ENCODE data around the gene DDX39A.
"Not testable (repeated sequence)": the region's sequence is repeated elsewhere in the genome, so short reads cannot be mapped to it uniquely, and the experiment has no call there.

Gene DDX39A

GRCh38 chr19:14393329-14393728, 25.8 kb downstream of the DDX39A start:
- no peak for ATAC-seq
- H3K36me3 Mint-ChIP-seq (ENCODE audit: low read depth): peaks cover 61% of the 10 kb centered on the region

GRCh38 chr19:14391156-14391821, 27.9 kb downstream of the DDX39A start:
- Mint-ChIP-seq H3K4me3 (no peak overlapping the region), H3K36me3 (ENCODE audit: low read depth) (peaks cover 48% of the 10 kb centered on the region), H3K4me1 (peaks cover 41% of the 10 kb centered on the region), H3K27me3 (no peaks in the 10 kb centered on the region), H3K9me3 (no peaks in the 10 kb centered on the region), H3K27ac (peak overlapping the region; percentile 70)
- ATAC-seq (no peak), DNase-seq (no peak)

More at GRCh38 chr19:14393329-14393728, 25.8 kb downstream of the DDX39A start:
- H3K27me3 Mint-ChIP-seq: no peaks in the 10 kb centered on the region
- no peak for DNase-seq
- peaks cover 47% of the 10 kb centered on the region for H3K4me1 Mint-ChIP-seq
- peak overlapping the region; percentile 67 for H3K27ac Mint-ChIP-seq
- H3K9me3 Mint-ChIP-seq: no peaks in the 10 kb centered on the region
- H3K4me3 Mint-ChIP-seq: no peak overlapping the region

- peak overlapping the region; percentile 70 for H3K27ac Mint-ChIP-seq
- H3K36me3 Mint-ChIP-seq (ENCODE audit: low read depth): peaks cover 43% of the 10 kb centered on the region
- no peak for DNase-seq
- no peak overlapping the region for H3K4me3 Mint-ChIP-seq
- no peaks in the 10 kb centered on the region for H3K9me3 Mint-ChIP-seq
- no peaks in the 10 kb centered on the region for H3K27me3 Mint-ChIP-seq
- ATAC-seq: no peak
- H3K4me1 Mint-ChIP-seq: peaks cover 39% of the 10 kb centered on the region
Observed at GRCh38 chr19:14390548-14390947, 28.6 kb downstream of the DDX39A start.

- H3K36me3 Mint-ChIP-seq (ENCODE audit: low read depth): peaks cover 45% of the 10 kb centered on the region
- no peaks in the 10 kb centered on the region for H3K27me3 Mint-ChIP-seq
- peak overlapping the region; percentile 92 for H3K4me3 Mint-ChIP-seq
- ATAC-seq (no peak), DNase-seq (peak; percentile 57)
- peaks cover 29% of the 10 kb centered on the region for H3K4me1 Mint-ChIP-seq
- peak overlapping the region; percentile 98 for H3K27ac Mint-ChIP-seq
- no peaks in the 10 kb centered on the region for H3K9me3 Mint-ChIP-seq
Observed at GRCh38 chr19:14385492-14385891, 33.6 kb downstream of the DDX39A start.

GRCh38 chr19:14383661-14384555, 35.2 kb downstream of the DDX39A start:
- H3K4me1 Mint-ChIP-seq: peaks cover 43% of the 10 kb centered on the region

GRCh38 chr19:14381689-14382474, 37.3 kb downstream of the DDX39A start:
- Mint-ChIP-seq H3K9me3 (no peaks in the 10 kb centered on the region), H3K4me1 (peaks cover 47% of the 10 kb centered on the region), H3K27ac (peak overlapping the region; percentile 98), H3K36me3 (ENCODE audit: low read depth) (peaks cover 35% of the 10 kb centered on the region), H3K27me3 (no peaks in the 10 kb centered on the region), H3K4me3 (peak overlapping the region; percentile 92)
- peak; percentile 74 for DNase-seq
- peak; percentile 41 for ATAC-seq

More at GRCh38 chr19:14383661-14384555, 35.2 kb downstream of the DDX39A start:
- H3K4me3 Mint-ChIP-seq: peak overlapping the region; percentile 92
- peak; percentile 45 for ATAC-seq
- H3K9me3 Mint-ChIP-seq: no peaks in the 10 kb centered on the region
- DNase-seq: peak; percentile 76
- no peaks in the 10 kb centered on the region for H3K27me3 Mint-ChIP-seq
- peaks cover 41% of the 10 kb centered on the region for H3K36me3 Mint-ChIP-seq (ENCODE audit: low read depth)
- H3K27ac Mint-ChIP-seq: peak overlapping the region; percentile 98

GRCh38 chr19:14379294-14380065, 39.7 kb downstream of the DDX39A start:
- Mint-ChIP-seq H3K9me3 (no peaks in the 10 kb centered on the region), H3K27me3 (no peaks in the 10 kb centered on the region), H3K27ac (peak overlapping the region; percentile 98), H3K4me3 (no peak overlapping the region), H3K36me3 (ENCODE audit: low read depth) (peaks cover 28% of the 10 kb centered on the region), H3K4me1 (peaks cover 50% of the 10 kb centered on the region)
- no peak for ATAC-seq
- no peak for DNase-seq

GRCh38 chr19:14378890-14379289, 40.3 kb downstream of the DDX39A start:
- peaks cover 24% of the 10 kb centered on the region for H3K36me3 Mint-ChIP-seq (ENCODE audit: low read depth)
- no peaks in the 10 kb centered on the region for H3K27me3 Mint-ChIP-seq
- ATAC-seq (no peak), DNase-seq (no peak)
- H3K9me3 Mint-ChIP-seq: no peaks in the 10 kb centered on the region
- H3K27ac Mint-ChIP-seq: peak overlapping the region; percentile 76
- H3K4me3 Mint-ChIP-seq: no peak overlapping the region
- peaks cover 52% of the 10 kb centered on the region for H3K4me1 Mint-ChIP-seq

- Mint-ChIP-seq H3K4me1 (peaks cover 59% of the 10 kb centered on the region), H3K36me3 (ENCODE audit: low read depth) (peaks cover 17% of the 10 kb centered on the region), H3K9me3 (no peaks in the 10 kb centered on the region), H3K27me3 (no peaks in the 10 kb centered on the region), H3K27ac (peak overlapping the region; percentile 57), H3K4me3 (peak overlapping the region; percentile 33)
- DNase-seq (no peak), ATAC-seq (no peak)
Observed at GRCh38 chr19:14377883-14378328, 41.2 kb downstream of the DDX39A start.

- Mint-ChIP-seq H3K4me3 (peak overlapping the region; percentile 65), H3K4me1 (peaks cover 77% of the 10 kb centered on the region), H3K36me3 (ENCODE audit: low read depth) (no peaks in the 10 kb centered on the region), H3K27ac (peak overlapping the region; percentile 94), H3K9me3 (no peaks in the 10 kb centered on the region), H3K27me3 (no peaks in the 10 kb centered on the region)
- DNase-seq (no peak), ATAC-seq (peak; percentile 24)
Observed at GRCh38 chr19:14375582-14376291, 43.4 kb downstream of the DDX39A start.

- no peaks in the 10 kb centered on the region for H3K9me3 Mint-ChIP-seq
- H3K4me1 Mint-ChIP-seq: peaks cover 77% of the 10 kb centered on the region
- H3K36me3 Mint-ChIP-seq (ENCODE audit: low read depth): no peaks in the 10 kb centered on the region
- H3K27me3 Mint-ChIP-seq: no peaks in the 10 kb centered on the region
- DNase-seq (peak; percentile 70), ATAC-seq (peak; percentile 71)
- peak overlapping the region; percentile 94 for H3K27ac Mint-ChIP-seq
- peak overlapping the region; percentile 65 for H3K4me3 Mint-ChIP-seq
Observed at GRCh38 chr19:14375055-14375581, 44.0 kb downstream of the DDX39A start.

- Mint-ChIP-seq H3K27ac (peak overlapping the region; percentile 94), H3K4me1 (peaks cover 78% of the 10 kb centered on the region), H3K4me3 (peak overlapping the region; percentile 65)
- ATAC-seq; H3K27me3 Mint-ChIP-seq; H3K9me3 Mint-ChIP-seq; DNase-seq; H3K36me3 Mint-ChIP-seq (ENCODE audit: low read depth): not testable (repeated sequence)
Observed at GRCh38 chr19:14374313-14374712, 44.8 kb downstream of the DDX39A start.

All from activated naive CD8-positive, alpha-beta T cell treated with anti-CD3 and anti-CD28 coated beads, Interleukin-2, amount 50 U/mL, for 24 hours (primary cell).